Activated CD4-positive, alpha-beta memory T cell treated with anti-CD3 and anti-CD28 coated beads, Interleukin-2, amount 10 ng/mL, durations not matched to agents 7 days and 5 days (primary cell): Measurements from ENCODE around the gene FJX1. TPM values are rescaled to one million over a fixed set of nuclear protein-coding genes. Genes with fewer than 3 reads are reported as not detected.

Source experiments
- CTCF ChIA-PET: fragments of 350-600 bp; sonication (Branson Sonifier 250); formaldehyde crosslinking; loops from one replicate; lab custom pipeline; 2021; ENCODE audit warnings: antibody characterized with exemption, inconsistent platforms; lab: Charles Lee
- POLR2A ChIA-PET: fragments of 350-600 bp; sonication (Branson Sonifier 250); formaldehyde crosslinking; loops from one replicate; lab custom pipeline; 2021; ENCODE audit warnings: antibody characterized with exemption; lab: Charles Lee
- DNase-seq: peaks from one replicate; pipeline ENCODE4 v3.0.0-alpha.2; 2020
- H3K27ac Mint-ChIP-seq: one replicate; pipeline ENCODE4 v1.8.0; 2021; ENCODE audit warnings: mild to moderate bottlenecking, mixed read lengths
- H3K27me3 Mint-ChIP-seq: one replicate; pipeline ENCODE4 v1.8.0; 2021; ENCODE audit warnings: mixed read lengths
- H3K36me3 Mint-ChIP-seq: one replicate; pipeline ENCODE4 v1.8.0; 2021; ENCODE audit warnings: low read depth, mixed read lengths
- H3K4me1 Mint-ChIP-seq: one replicate; pipeline ENCODE4 v1.8.0; 2021; ENCODE audit warnings: mixed read lengths
- H3K4me3 Mint-ChIP-seq: one replicate; pipeline ENCODE4 v1.8.0; 2021; ENCODE audit warnings: mild to moderate bottlenecking, mixed read lengths
- H3K9me3 Mint-ChIP-seq: one replicate; pipeline ENCODE4 v1.8.0; 2021; ENCODE audit warnings: mixed read lengths
- total RNA-seq, 2 experiments: library from RNA; stranded (reverse); gene quantifications; one replicate each; pipeline ENCODE4 v1.2.3, GENCODE V29; 2021

FJX1 gene
- total RNA-seq, 2 experiments from 2014 or later, result 0.08 TPM; not detected in 1

GRCh38 chr11:35590412-35590811 is 27.8 kb upstream of the FJX1 start:
- H3K36me3 Mint-ChIP-seq, result no peaks in the 10 kb centered on the region
- CTCF ChIA-PET, result no interaction called here

GRCh38 chr11:35593143-35593542 is 25.1 kb upstream of the FJX1 start:
- Mint-ChIP-seq H3K36me3 (no peaks in the 10 kb centered on the region), H3K9me3 (no peaks in the 10 kb centered on the region), H3K27me3 (peaks cover 12% of the 10 kb centered on the region), H3K4me3 (no peak overlapping the region), H3K27ac (no peak overlapping the region), H3K4me1 (peaks cover under 1% of the 10 kb centered on the region)
- CTCF ChIA-PET, result no interaction called here
- no peak for DNase-seq
- POLR2A ChIA-PET, result no interaction called here

More at GRCh38 chr11:35590412-35590811, 27.8 kb upstream of the FJX1 start:
- Mint-ChIP-seq H3K9me3 (no peaks in the 10 kb centered on the region), H3K27me3 (peaks cover 24% of the 10 kb centered on the region), H3K27ac (no peak overlapping the region), H3K4me1 (no peaks in the 10 kb centered on the region), H3K4me3 (no peak overlapping the region)
- DNase-seq, result no peak
- POLR2A ChIA-PET, result no interaction called here

- Mint-ChIP-seq H3K9me3 (no peaks in the 10 kb centered on the region), H3K27ac (no peak overlapping the region), H3K27me3 (peaks cover 9% of the 10 kb centered on the region), H3K36me3 (no peaks in the 10 kb centered on the region), H3K4me3 (no peak overlapping the region), H3K4me1 (peaks cover 12% of the 10 kb centered on the region)
- ChIA-PET POLR2A (no interaction called here), CTCF (no interaction called here)
- DNase-seq, result no peak
These were observed 23.6 kb upstream of the FJX1 start for GRCh38 chr11:35594680-35595079.

GRCh38 chr11:35598254-35599125 is 19.8 kb upstream of the FJX1 start:
- POLR2A ChIA-PET, result no interaction called here
- H3K9me3 Mint-ChIP-seq, result no peaks in the 10 kb centered on the region
- no peak overlapping the region for H3K4me3 Mint-ChIP-seq
- H3K4me1 Mint-ChIP-seq, result peaks cover 12% of the 10 kb centered on the region
- peaks cover 13% of the 10 kb centered on the region for H3K27me3 Mint-ChIP-seq
- H3K36me3 Mint-ChIP-seq, result no peaks in the 10 kb centered on the region
- DNase-seq, result no peak
- peak overlapping the region; percentile 23 for H3K27ac Mint-ChIP-seq
- CTCF ChIA-PET, result no interaction called here

- POLR2A ChIA-PET, result no interaction called here
These were observed 17.9 kb upstream of the FJX1 start for GRCh38 chr11:35600331-35600838.

GRCh38 chr11:35602160-35602793 is 16.0 kb upstream of the FJX1 start:
- Mint-ChIP-seq H3K27ac (no peak overlapping the region), H3K27me3 (peaks cover 7% of the 10 kb centered on the region), H3K4me3 (no peak overlapping the region), H3K36me3 (no peaks in the 10 kb centered on the region), H3K9me3 (no peaks in the 10 kb centered on the region), H3K4me1 (peaks cover 12% of the 10 kb centered on the region)
- CTCF ChIA-PET, result no interaction called here
- no peak for DNase-seq
- POLR2A ChIA-PET, result no interaction called here

More at GRCh38 chr11:35600331-35600838, 17.9 kb upstream of the FJX1 start:
- DNase-seq, result no peak
- Mint-ChIP-seq H3K27ac (no peak overlapping the region), H3K9me3 (no peaks in the 10 kb centered on the region), H3K36me3 (no peaks in the 10 kb centered on the region), H3K4me1 (peaks cover 12% of the 10 kb centered on the region), H3K27me3 (peaks cover 7% of the 10 kb centered on the region), H3K4me3 (no peak overlapping the region)
- CTCF ChIA-PET, result no interaction called here

- POLR2A ChIA-PET, result no interaction called here
- CTCF ChIA-PET, result no interaction called here
- DNase-seq, result no peak
- Mint-ChIP-seq H3K4me3 (no peak overlapping the region), H3K27ac (no peak overlapping the region), H3K9me3 (no peaks in the 10 kb centered on the region), H3K27me3 (peaks cover 9% of the 10 kb centered on the region), H3K36me3 (no peaks in the 10 kb centered on the region), H3K4me1 (peaks cover 12% of the 10 kb centered on the region)
These were observed 15.3 kb upstream of the FJX1 start for GRCh38 chr11:35602979-35603378.

GRCh38 chr11:35605706-35606105 is 12.6 kb upstream of the FJX1 start:
- ChIA-PET POLR2A (no interaction called here), CTCF (no interaction called here)
- H3K36me3 Mint-ChIP-seq, result no peaks in the 10 kb centered on the region
- DNase-seq, result no peak
- H3K27me3 Mint-ChIP-seq, result peaks cover 17% of the 10 kb centered on the region
- no peak overlapping the region for H3K27ac Mint-ChIP-seq
- H3K4me3 Mint-ChIP-seq, result no peak overlapping the region
- no peaks in the 10 kb centered on the region for H3K4me1 Mint-ChIP-seq
- H3K9me3 Mint-ChIP-seq, result no peaks in the 10 kb centered on the region

GRCh38 chr11:35606206-35606605 is 12.1 kb upstream of the FJX1 start:
- DNase-seq, result no peak
- no peaks in the 10 kb centered on the region for H3K9me3 Mint-ChIP-seq
- H3K4me1 Mint-ChIP-seq, result no peaks in the 10 kb centered on the region
- POLR2A ChIA-PET, result no interaction called here
- no peak overlapping the region for H3K4me3 Mint-ChIP-seq
- no peak overlapping the region for H3K27ac Mint-ChIP-seq
- H3K36me3 Mint-ChIP-seq, result no peaks in the 10 kb centered on the region
- CTCF ChIA-PET, result no interaction called here
- H3K27me3 Mint-ChIP-seq, result peaks cover 17% of the 10 kb centered on the region

GRCh38 chr11:35608502-35608901 is 9.8 kb upstream of the FJX1 start:
- Mint-ChIP-seq H3K27me3 (peaks cover 24% of the 10 kb centered on the region), H3K4me3 (no peak overlapping the region), H3K36me3 (no peaks in the 10 kb centered on the region), H3K4me1 (no peaks in the 10 kb centered on the region), H3K27ac (no peak overlapping the region), H3K9me3 (no peaks in the 10 kb centered on the region)
- CTCF ChIA-PET, result no interaction called here
- POLR2A ChIA-PET, result no interaction called here
- DNase-seq, result no peak

- Mint-ChIP-seq H3K27ac (no peak overlapping the region), H3K9me3 (no peaks in the 10 kb centered on the region), H3K36me3 (no peaks in the 10 kb centered on the region), H3K4me3 (no peak overlapping the region), H3K4me1 (no peaks in the 10 kb centered on the region), H3K27me3 (peaks cover 25% of the 10 kb centered on the region)
- no peak for DNase-seq
- ChIA-PET CTCF (no interaction called here), POLR2A (no interaction called here)
These were observed 8.6 kb upstream of the FJX1 start for GRCh38 chr11:35609656-35610055.

GRCh38 chr11:35610631-35611030 is 7.6 kb upstream of the FJX1 start:
- Mint-ChIP-seq H3K27me3 (peaks cover 27% of the 10 kb centered on the region), H3K4me1 (no peaks in the 10 kb centered on the region), H3K36me3 (no peaks in the 10 kb centered on the region)

GRCh38 chr11:35611741-35612140 is 6.5 kb upstream of the FJX1 start:
- ChIA-PET POLR2A (no interaction called here), CTCF (no interaction called here)
- H3K4me3 Mint-ChIP-seq, result no peak overlapping the region
- H3K27me3 Mint-ChIP-seq, result peaks cover 33% of the 10 kb centered on the region
- H3K27ac Mint-ChIP-seq, result no peak overlapping the region
- DNase-seq, result no peak
- no peaks in the 10 kb centered on the region for H3K36me3 Mint-ChIP-seq
- H3K9me3 Mint-ChIP-seq, result no peaks in the 10 kb centered on the region
- no peaks in the 10 kb centered on the region for H3K4me1 Mint-ChIP-seq

More at GRCh38 chr11:35610631-35611030, 7.6 kb upstream of the FJX1 start:
- ChIA-PET POLR2A (no interaction called here), CTCF (no interaction called here)
- Mint-ChIP-seq H3K27ac (no peak overlapping the region), H3K9me3 (no peaks in the 10 kb centered on the region), H3K4me3 (no peak overlapping the region)
- DNase-seq, result no peak
